ENCODE measurements around the gene VGF. TPM values are rescaled to one million over a fixed set of nuclear protein-coding genes. Genes with fewer than 3 reads are reported as not detected.

Gene VGF
- 1 to 10 TPM; 1.2 to 2.3 TPM for total RNA-seq
- 0.87 TPM for polyA plus RNA-seq (ENCODE audit: insufficient read depth, low read depth, low replicate concordance)
- long read RNA-seq, donor 1 = 0 reads
- long read RNA-seq, donor 2 = 0 reads

DNA sequence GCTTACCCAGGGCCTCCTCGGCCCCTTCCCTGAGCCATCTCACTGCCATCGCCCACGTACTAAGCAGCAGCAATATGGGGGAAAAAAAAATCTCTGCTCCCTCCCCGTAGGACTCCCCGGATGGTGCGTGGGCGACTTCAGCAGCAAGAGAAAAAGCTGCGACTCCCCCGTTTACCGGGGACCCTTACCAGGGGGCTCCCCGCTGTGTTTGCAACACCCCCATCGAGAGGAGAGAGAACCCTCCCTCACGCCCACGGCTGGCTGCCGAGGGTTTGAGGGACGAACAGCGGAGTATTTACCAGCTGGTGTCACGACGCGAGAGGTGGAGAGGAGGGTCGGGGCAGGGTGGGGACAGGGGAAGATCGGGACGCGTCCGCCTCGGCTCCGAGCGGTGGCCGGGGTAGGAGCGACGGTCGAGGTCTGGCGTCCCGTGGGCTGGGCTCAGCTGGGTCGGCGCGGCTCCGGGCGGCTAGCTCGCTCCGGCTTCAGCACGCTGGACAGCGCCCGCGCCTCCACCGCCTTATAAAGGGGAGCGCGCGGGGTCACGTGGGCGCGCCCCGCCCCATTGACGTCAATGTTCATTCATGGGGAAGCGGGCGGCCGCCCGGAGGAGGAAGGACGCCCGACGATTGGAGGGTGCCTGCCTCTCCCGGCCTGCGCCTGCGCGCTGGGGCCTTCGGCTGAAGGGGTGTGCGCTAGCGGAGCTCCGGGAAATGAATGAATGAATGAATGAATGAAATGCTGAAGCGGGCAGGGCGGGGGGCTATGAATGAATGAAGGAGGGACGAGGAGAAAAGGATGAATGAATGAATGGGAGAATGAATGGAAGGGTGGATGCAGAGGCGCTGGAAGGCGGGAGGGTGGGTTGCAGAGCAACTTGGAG, at the start of gene VGF:
TSS of gene VGF (minus strand) at position 495 of the 883 bp plus-strand sequence. CDS start 726 bp downstream, outside the sequence.
- TF ChIP-seq, protein P1, sequence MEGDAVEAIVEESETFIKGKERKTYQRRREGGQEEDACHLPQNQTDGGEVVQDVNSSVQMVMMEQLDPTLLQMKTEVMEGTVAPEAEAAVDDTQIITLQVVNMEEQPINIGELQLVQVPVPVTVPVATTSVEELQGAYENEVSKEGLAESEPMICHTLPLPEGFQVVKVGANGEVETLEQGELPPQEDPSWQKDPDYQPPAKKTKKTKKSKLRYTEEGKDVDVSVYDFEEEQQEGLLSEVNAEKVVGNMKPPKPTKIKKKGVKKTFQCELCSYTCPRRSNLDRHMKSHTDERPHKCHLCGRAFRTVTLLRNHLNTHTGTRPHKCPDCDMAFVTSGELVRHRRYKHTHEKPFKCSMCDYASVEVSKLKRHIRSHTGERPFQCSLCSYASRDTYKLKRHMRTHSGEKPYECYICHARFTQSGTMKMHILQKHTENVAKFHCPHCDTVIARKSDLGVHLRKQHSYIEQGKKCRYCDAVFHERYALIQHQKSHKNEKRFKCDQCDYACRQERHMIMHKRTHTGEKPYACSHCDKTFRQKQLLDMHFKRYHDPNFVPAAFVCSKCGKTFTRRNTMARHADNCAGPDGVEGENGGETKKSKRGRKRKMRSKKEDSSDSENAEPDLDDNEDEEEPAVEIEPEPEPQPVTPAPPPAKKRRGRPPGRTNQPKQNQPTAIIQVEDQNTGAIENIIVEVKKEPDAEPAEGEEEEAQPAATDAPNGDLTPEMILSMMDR (IDR thresholded peaks at IDR 0.05) = no peak
- peak within 1 kb of the TSS in 1 of 2 donors; percentile 45 for H3K4me3 ChIP-seq
- peaks cover 17% of the 10 kb centered on the region for H3K4me1 ChIP-seq

DNA sequence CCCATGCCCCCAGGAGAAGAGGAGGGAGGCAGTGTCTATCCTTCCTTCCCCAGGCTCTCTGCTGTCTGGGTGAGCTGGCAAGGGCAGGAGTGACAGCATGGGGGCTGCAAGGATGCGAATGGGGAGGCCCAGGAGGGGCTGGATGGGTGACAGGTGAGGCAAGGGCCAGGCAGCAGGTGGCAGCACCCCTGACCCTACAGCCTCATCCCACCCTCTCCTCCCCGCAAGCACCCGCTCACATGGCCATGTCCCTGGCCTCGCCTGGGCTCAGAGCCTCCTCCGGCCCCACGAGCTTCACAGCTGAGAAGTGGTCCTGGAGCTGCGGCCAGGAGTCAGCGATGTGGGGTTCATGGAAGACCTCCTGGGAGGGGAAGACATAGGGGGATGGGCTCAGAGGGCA, 46.6 kb upstream of the VGF start:
- Histone ChIP-seq H3K4me3 (no peak overlapping the region), H3K9me3 (no peaks in the 10 kb centered on the region), H3K4me1 (peaks cover 10% of the 10 kb centered on the region), H3K27me3 (no peaks in the 10 kb centered on the region), H3K36me3 (ENCODE audit: low read depth, missing control alignments) (no peaks in the 10 kb centered on the region), H3K27ac (no peak overlapping the region)
- intact Hi-C loops (cut with DNase I; ENCODE audit: low total_unique reads) = no loop called here
- 95 to 98% methylated on average over 6 of the region's 8 CpGs for WGBS, 2 donors
- DNase-seq = no peak
- TF ChIP-seq POLR2A (IDR thresholded peaks at IDR 0.05) = no peak
- TF ChIP-seq, protein P1 (IDR thresholded peaks at IDR 0.05) = no peak

More for the DNA sequence above, at the start of gene VGF:
- 1 to 3% methylated on average over 57 to 73 of the region's 74 CpGs for WGBS, 2 donors
- DNase-seq = peak; percentile 95
- intact Hi-C loops (cut with DNase I; ENCODE audit: low total_unique reads) = loop anchor here (10.0 kb wide), 1 partner anchor 119 kb away; no protein-coding TSS in a partner anchor
- Histone ChIP-seq H3K27ac (no peak within 1 kb of the TSS), H3K9me3 (no peaks in the 10 kb centered on the region), H3K27me3 (no peaks in the 10 kb centered on the region), H3K36me3 (ENCODE audit: low read depth, missing control alignments) (no peaks in the 10 kb centered on the region)

DNA sequence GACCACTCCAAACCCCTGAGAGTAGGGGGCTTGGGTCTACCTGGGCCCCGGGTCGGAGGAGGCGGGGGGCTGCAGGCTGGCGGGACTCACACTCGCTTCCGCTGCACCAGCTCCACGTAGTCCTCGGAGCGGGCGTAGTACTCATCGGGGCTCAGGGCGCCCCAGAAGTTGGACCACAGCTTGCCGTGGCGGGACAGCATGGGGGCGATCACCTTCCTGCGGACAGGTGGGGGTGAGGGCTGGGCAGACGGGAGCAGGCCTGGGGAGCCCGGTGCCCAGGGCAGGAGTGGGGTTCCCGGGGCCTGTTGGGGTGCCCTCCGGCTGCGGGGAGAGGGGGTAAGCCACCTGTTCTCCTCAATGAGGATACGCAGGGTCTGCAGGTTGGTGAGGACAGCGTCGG, 46.1 kb upstream of the VGF start:
- H3K27ac ChIP-seq = no peak overlapping the region
- H3K36me3 ChIP-seq (ENCODE audit: low read depth, missing control alignments) = no peaks in the 10 kb centered on the region
- H3K4me1 ChIP-seq = peaks cover 8% of the 10 kb centered on the region
- intact Hi-C loops (cut with DNase I; ENCODE audit: low total_unique reads) = no loop called here
- whole genome bisulfite sequencing, 2 donors = 90 to 97% methylated on average over 6 to 24 of the region's 24 CpGs
- TF ChIP-seq POLR2A (IDR thresholded peaks at IDR 0.05) = no peak
- TF ChIP-seq, protein P1 (IDR thresholded peaks at IDR 0.05) = no peak
- H3K4me3 ChIP-seq = no peak overlapping the region
- no peaks in the 10 kb centered on the region for H3K27me3 ChIP-seq
- no peaks in the 10 kb centered on the region for H3K9me3 ChIP-seq
- no peak for DNase-seq

DNA sequence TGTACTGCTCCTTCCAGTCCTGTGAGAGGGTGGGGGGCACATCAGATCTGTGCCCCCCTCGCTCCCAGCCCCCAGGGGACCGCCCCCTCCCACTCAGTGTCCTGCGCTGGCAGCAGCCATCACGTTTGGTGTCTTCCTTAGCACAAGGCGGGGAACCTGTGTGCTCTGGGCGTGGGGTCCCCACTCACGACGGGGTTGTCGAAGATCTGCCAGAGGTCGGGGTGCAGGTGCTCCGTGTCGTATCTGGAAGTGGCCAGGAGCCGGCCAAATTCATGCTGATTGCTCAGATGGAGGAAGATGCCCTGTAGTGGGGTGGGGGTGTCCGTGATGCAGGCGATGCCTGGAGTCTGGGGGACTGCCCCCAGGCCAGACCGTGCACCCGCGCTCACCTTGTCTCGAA, 44.8 kb upstream of the VGF start:
- no peak overlapping the region for H3K27ac ChIP-seq
- H3K4me3 ChIP-seq = no peak overlapping the region
- TF ChIP-seq POLR2A (IDR thresholded peaks at IDR 0.05) = no peak
- TF ChIP-seq, protein P1 (IDR thresholded peaks at IDR 0.05) = no peak
- no peak for DNase-seq
- intact Hi-C loops (cut with DNase I; ENCODE audit: low total_unique reads) = no loop called here
- H3K36me3 ChIP-seq (ENCODE audit: low read depth, missing control alignments) = no peaks in the 10 kb centered on the region
- no peaks in the 10 kb centered on the region for H3K9me3 ChIP-seq
- WGBS, 2 donors = 90 to 92% methylated on average over 16 to 19 of the region's 19 CpGs
- H3K4me1 ChIP-seq = no peaks in the 10 kb centered on the region
- H3K27me3 ChIP-seq = no peaks in the 10 kb centered on the region
